ENCODE data around the gene SENP7. TPM values are rescaled to one million over a fixed set of nuclear protein-coding genes. Genes with fewer than 3 reads are reported as not detected.

Gene SENP7
- total and polyA plus RNA-seq, 2 donors (not counting 1 experiment from before 2014, with no cell fraction given), result 14.7 to 50.3 TPM

- intact Hi-C loops (cut with micrococcal nuclease), result loop anchor here (5.0 kb wide), 2 partner anchors 188 to 647 kb away; partner anchors contain the start of gene PCNP
- Histone ChIP-seq H4K20me1 (ENCODE audit: control insufficient read depth, insufficient read depth, low read length, poor library complexity, severe bottlenecking) (peaks cover 30% of the 10 kb centered on the region), H3K36me3 (replicated peaks in 1 of 2; ENCODE audit: control extremely low read depth in 1 of 2, control insufficient read depth in 1 of 2, extremely low read depth in 1 of 2, insufficient read depth in 2 of 2, low read length in 1 of 2) (peaks cover 2 to 4% of the 10 kb centered on the region in 2 experiments), H3K27ac (ENCODE audit: low read length in 2 of 2) (no peak overlapping the region), H3K9ac (ENCODE audit: low read length) (no peak overlapping the region), H3K79me2 (ENCODE audit: control insufficient read depth, insufficient read depth, low read length) (peaks cover 53% of the 10 kb centered on the region), H2AFZ (ENCODE audit: insufficient read depth, low read depth, low read length, poor library complexity, severe bottlenecking) (no peak overlapping the region), H3K4me2 (replicated peaks; ENCODE audit: low read depth, low read length, poor library complexity, severe bottlenecking) (no peak overlapping the region), H3K4me1 (ENCODE audit: control insufficient read depth in 2 of 2, insufficient read depth in 2 of 2, low read length in 2 of 2) (peaks cover 4 to 9% of the 10 kb centered on the region in 2 donors), H3K4me3 (ENCODE audit: control extremely low read depth in 1 of 5, extremely low read depth in 1 of 5, insufficient read depth in 1 of 5, low read depth in 2 of 5, low read length in 4 of 5) (no peak overlapping the region), H3K9me3 (ENCODE audit: control extremely low read depth in 1 of 3, control insufficient read depth in 2 of 3, insufficient read depth in 1 of 3, low read length in 2 of 3) (peaks cover 3 to 9% (median 7%) of the 10 kb centered on the region in 3 donors), H3K27me3 (replicated peaks in 1 of 4; ENCODE audit: control extremely low read depth in 1 of 4, control insufficient read depth in 3 of 4, insufficient read depth in 4 of 4, low read length in 3 of 4) (no peaks in the 10 kb centered on the region)
- Mint-ChIP-seq H3K27me3 (no peaks in the 10 kb centered on the region), H3K9me3 (ENCODE audit: insufficient read depth) (peaks cover 4% of the 10 kb centered on the region), H3K4me1 (peaks cover 40% of the 10 kb centered on the region), H3K27ac (no peak overlapping the region), H3K4me3 (no peak overlapping the region)
- ATAC-seq (ENCODE audit: low read depth) (no peak), DNase-seq (no peak)
- ChIA-PET POLR2A (no interaction called here), CTCF (no interaction called here)
- 97% methylated on average over 10 of the region's 10 CpGs for WGBS (ENCODE audit: insufficient coverage)
- no peak for TF ChIP-seq EZH2 (IDR thresholded peaks at IDR 0.05; ENCODE audit: borderline replicate concordance, insufficient read depth, low read depth, low read length, poor library complexity, severe bottlenecking)
- no peak for TF ChIP-seq CTCF (IDR thresholded peaks at IDR 0.05)
Observed at GRCh38 chr3:101384426-101384825, 128.6 kb downstream of the SENP7 start.

GRCh38 chr3:101383656-101384055 is 129.4 kb downstream of the SENP7 start:
- no peaks in the 10 kb centered on the region for H3K9me3 Mint-ChIP-seq (ENCODE audit: insufficient read depth)
- no peak for TF ChIP-seq CTCF (IDR thresholded peaks at IDR 0.05)
- no peak for TF ChIP-seq EZH2 (IDR thresholded peaks at IDR 0.05; ENCODE audit: borderline replicate concordance, insufficient read depth, low read depth, low read length, poor library complexity, severe bottlenecking)
- POLR2A ChIA-PET, result no interaction called here
- peaks cover 4 to 13% of the 10 kb centered on the region in 2 donors for H3K4me1 ChIP-seq (ENCODE audit: control insufficient read depth in 2 of 2, insufficient read depth in 2 of 2, low read length in 2 of 2)
- H3K4me2 ChIP-seq (replicated peaks; ENCODE audit: low read depth, low read length, poor library complexity, severe bottlenecking), result no peak overlapping the region
- DNase-seq, result no peak
- no peak for ATAC-seq (ENCODE audit: low read depth)
- intact Hi-C loops (cut with micrococcal nuclease), result loop anchor here (5.0 kb wide), 2 partner anchors 189 to 646 kb away; partner anchors contain the start of gene PCNP
- WGBS (ENCODE audit: insufficient coverage), result 94% methylated on average over 4 of the region's 4 CpGs
- H3K9ac ChIP-seq (ENCODE audit: low read length), result no peak overlapping the region
- H3K27me3 ChIP-seq (replicated peaks in 1 of 4; ENCODE audit: control extremely low read depth in 1 of 4, control insufficient read depth in 3 of 4, insufficient read depth in 4 of 4, low read length in 3 of 4), result no peaks in the 10 kb centered on the region
- H4K20me1 ChIP-seq (ENCODE audit: control insufficient read depth, insufficient read depth, low read length, poor library complexity, severe bottlenecking), result peaks cover 30% of the 10 kb centered on the region
- peaks cover 0 to 5% (median 0%) of the 10 kb centered on the region in 3 donors for H3K9me3 ChIP-seq (ENCODE audit: control extremely low read depth in 1 of 3, control insufficient read depth in 2 of 3, insufficient read depth in 1 of 3, low read length in 2 of 3)
- CTCF ChIA-PET, result no interaction called here
- peaks cover 42% of the 10 kb centered on the region for H3K4me1 Mint-ChIP-seq
- peaks cover 2 to 4% of the 10 kb centered on the region in 2 experiments for H3K36me3 ChIP-seq (replicated peaks in 1 of 2; ENCODE audit: control extremely low read depth in 1 of 2, control insufficient read depth in 1 of 2, extremely low read depth in 1 of 2, insufficient read depth in 2 of 2, low read length in 1 of 2)
- H3K79me2 ChIP-seq (ENCODE audit: control insufficient read depth, insufficient read depth, low read length), result peaks cover 51% of the 10 kb centered on the region
- no peak overlapping the region for H3K27ac Mint-ChIP-seq
- H3K4me3 ChIP-seq (ENCODE audit: control extremely low read depth in 1 of 5, extremely low read depth in 1 of 5, insufficient read depth in 1 of 5, low read depth in 2 of 5, low read length in 4 of 5), result no peak overlapping the region
- H3K27me3 Mint-ChIP-seq, result no peaks in the 10 kb centered on the region
- H3K4me3 Mint-ChIP-seq, result no peak overlapping the region
- H2AFZ ChIP-seq (ENCODE audit: insufficient read depth, low read depth, low read length, poor library complexity, severe bottlenecking), result no peak overlapping the region
- H3K27ac ChIP-seq (ENCODE audit: low read length in 2 of 2), result no peak overlapping the region

Data from B cell (primary cell).